Type B pancreatic cell (in vitro differentiated cells): ENCODE measurements around the gene USP37. TPM values are rescaled to one million over a fixed set of nuclear protein-coding genes. Genes with fewer than 3 reads are reported as not detected.
A peak's percentile ranks its signal among the peaks of the same experiment; 100 is the strongest.

Experiments used
- DNase-seq: peaks from one replicate; pipeline ENCODE4 v3.0.0; 2021; ENCODE audit warnings: mixed read lengths; ENCODE audit not compliant: unreplicated experiment; ENCODE audit errors: extremely low spot score
- H3K27ac Mint-ChIP-seq: 2 replicates; pipeline ENCODE4 v1.8.0; 2021; ENCODE audit warnings: mild to moderate bottlenecking, mixed read lengths
- H3K27me3 Mint-ChIP-seq: 2 replicates; pipeline ENCODE4 v1.8.0; 2021; ENCODE audit warnings: mixed read lengths
- H3K36me3 Mint-ChIP-seq: 2 replicates; pipeline ENCODE4 v1.8.0; 2021; ENCODE audit warnings: mixed read lengths
- H3K4me1 Mint-ChIP-seq: one replicate; pipeline ENCODE4 v1.8.0; 2021; ENCODE audit warnings: mixed read lengths; ENCODE audit not compliant: unreplicated experiment
- H3K4me3 Mint-ChIP-seq: 2 replicates; pipeline ENCODE4 v1.8.0; 2021; ENCODE audit warnings: mild to moderate bottlenecking, mixed read lengths
- H3K9me3 Mint-ChIP-seq: 2 replicates; pipeline ENCODE4 v1.8.0; 2021; ENCODE audit warnings: mixed read lengths
- total RNA-seq: library from RNA; stranded (reverse); gene quantifications from 2 replicates; pipeline ENCODE4 v1.2.1, GENCODE V29; 2021; ENCODE audit warnings: low replicate concordance
- TF ChIP-seq, protein P1 (sequence below): fragments of 200-600 bp; sonication (generic); conservative IDR thresholded peaks from 2 replicates; pipeline ENCODE4 v1.5.0; 2021; ENCODE audit warnings: antibody characterized with exemption, mild to moderate bottlenecking

The USP37 gene
- total RNA-seq, 1 donor from 2014 or later: 22.9 TPM

DNA sequence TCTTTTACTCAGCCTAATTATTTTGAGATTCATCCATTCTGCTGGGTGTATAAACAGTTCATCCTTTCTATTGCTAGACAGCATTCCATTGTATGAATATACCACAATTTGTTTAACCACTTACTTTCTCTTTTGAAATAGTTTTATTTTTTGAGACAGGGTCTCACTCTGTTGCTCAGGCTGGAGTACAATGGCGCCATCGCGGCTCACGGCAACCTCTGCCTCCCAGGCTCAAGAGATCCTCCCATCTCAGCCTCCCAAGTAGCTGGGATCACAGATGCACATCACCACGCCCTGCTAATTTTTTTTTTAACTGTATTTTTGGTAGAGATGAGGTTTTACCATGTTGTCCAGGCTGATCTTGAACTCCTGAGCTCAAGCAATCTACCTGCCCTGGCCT lies 54.5 kb downstream of the USP37 start:
- H3K36me3 Mint-ChIP-seq: peaks cover 23% of the 10 kb centered on the region

DNA sequence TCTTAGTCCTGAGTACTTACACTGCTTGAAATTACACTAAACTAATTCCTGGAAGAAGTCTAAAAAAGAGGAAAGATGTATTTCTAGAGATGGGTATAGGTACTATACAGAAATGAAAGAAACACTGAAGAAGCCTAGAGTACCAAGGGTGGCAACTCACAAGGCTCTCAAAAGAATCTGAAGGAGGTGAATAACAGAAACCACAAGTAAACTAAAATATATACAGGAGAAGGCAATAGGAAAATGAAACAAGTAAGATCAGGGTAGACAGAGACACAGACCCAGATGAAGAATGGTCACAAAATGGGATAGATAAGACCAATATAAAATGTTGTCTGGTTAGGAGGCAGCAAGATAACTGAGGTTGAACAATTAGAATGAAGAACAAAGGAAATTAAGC lies 59.9 kb downstream of the USP37 start:
- TF ChIP-seq, protein P1, sequence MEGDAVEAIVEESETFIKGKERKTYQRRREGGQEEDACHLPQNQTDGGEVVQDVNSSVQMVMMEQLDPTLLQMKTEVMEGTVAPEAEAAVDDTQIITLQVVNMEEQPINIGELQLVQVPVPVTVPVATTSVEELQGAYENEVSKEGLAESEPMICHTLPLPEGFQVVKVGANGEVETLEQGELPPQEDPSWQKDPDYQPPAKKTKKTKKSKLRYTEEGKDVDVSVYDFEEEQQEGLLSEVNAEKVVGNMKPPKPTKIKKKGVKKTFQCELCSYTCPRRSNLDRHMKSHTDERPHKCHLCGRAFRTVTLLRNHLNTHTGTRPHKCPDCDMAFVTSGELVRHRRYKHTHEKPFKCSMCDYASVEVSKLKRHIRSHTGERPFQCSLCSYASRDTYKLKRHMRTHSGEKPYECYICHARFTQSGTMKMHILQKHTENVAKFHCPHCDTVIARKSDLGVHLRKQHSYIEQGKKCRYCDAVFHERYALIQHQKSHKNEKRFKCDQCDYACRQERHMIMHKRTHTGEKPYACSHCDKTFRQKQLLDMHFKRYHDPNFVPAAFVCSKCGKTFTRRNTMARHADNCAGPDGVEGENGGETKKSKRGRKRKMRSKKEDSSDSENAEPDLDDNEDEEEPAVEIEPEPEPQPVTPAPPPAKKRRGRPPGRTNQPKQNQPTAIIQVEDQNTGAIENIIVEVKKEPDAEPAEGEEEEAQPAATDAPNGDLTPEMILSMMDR: no peak
- H3K9me3 Mint-ChIP-seq: no peaks in the 10 kb centered on the region
- no peaks in the 10 kb centered on the region for H3K4me1 Mint-ChIP-seq
- H3K27me3 Mint-ChIP-seq: no peaks in the 10 kb centered on the region
- no peak overlapping the region for H3K4me3 Mint-ChIP-seq
- H3K27ac Mint-ChIP-seq: no peak overlapping the region
- DNase-seq: no peak
- H3K36me3 Mint-ChIP-seq: peaks cover 22% of the 10 kb centered on the region

More for the DNA sequence above, 54.5 kb downstream of the USP37 start:
- H3K4me1 Mint-ChIP-seq: no peaks in the 10 kb centered on the region
- H3K9me3 Mint-ChIP-seq: no peaks in the 10 kb centered on the region
- TF ChIP-seq, protein P1: no peak
- DNase-seq: no peak
- H3K4me3 Mint-ChIP-seq: no peak overlapping the region
- H3K27ac Mint-ChIP-seq: no peak overlapping the region
- no peaks in the 10 kb centered on the region for H3K27me3 Mint-ChIP-seq

DNA sequence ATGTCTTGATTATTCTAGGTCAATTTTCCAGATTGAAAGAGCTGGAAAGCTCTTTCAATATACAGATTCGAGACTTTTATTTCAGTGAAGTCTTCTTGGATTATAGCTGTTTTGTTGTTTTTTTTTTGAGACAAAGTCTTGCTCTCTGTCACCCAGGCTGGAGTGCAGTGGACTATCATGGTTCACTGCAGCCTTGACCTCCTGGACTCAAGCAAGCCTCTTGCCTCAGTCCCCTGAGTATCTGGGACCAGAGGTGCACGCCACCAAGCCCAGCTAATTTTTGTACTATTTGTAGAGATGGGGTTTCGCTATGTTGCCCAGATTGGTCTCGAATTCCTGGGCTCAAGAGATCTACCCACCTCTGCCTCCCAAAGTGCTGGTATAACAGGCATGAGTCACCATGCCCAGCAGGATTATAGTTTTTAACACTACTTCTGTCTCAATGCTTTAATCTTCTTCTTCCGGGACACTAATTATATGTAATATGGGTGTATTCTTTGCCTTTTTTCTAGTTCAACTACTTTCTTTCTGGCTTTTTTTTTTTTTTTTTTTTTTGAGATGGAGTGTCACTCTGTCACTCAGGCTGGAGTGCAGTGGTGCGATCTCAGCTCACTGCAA lies 62.3 kb downstream of the USP37 start:
- DNase-seq: no peak
- H3K4me3 Mint-ChIP-seq: no peak overlapping the region
- no peaks in the 10 kb centered on the region for H3K27me3 Mint-ChIP-seq
- TF ChIP-seq, protein P1: no peak
- no peaks in the 10 kb centered on the region for H3K9me3 Mint-ChIP-seq
- H3K36me3 Mint-ChIP-seq: peaks cover 25% of the 10 kb centered on the region
- H3K27ac Mint-ChIP-seq: no peak overlapping the region
- no peaks in the 10 kb centered on the region for H3K4me1 Mint-ChIP-seq

DNA sequence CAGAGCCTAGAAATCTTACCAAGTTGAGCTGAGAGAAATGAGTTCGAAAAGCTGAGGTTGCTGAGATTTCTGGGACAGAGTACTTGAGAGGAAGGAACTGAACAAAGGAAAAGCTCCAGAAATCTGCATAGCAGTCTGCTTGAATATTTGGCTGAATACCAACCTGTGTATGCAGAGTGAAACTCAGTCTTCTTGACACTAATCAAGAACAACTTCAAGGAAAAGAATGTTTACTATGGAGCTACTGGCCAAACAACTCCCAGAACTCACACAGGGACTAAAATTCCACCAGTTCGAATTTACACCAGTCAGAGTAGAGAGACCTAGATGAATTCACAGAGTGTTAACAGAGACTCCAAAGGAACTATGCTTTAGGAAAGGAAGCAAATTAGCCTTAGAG lies 66.5 kb downstream of the USP37 start:
- H3K36me3 Mint-ChIP-seq: peaks cover 21% of the 10 kb centered on the region
- DNase-seq: no peak
- no peaks in the 10 kb centered on the region for H3K9me3 Mint-ChIP-seq
- H3K4me1 Mint-ChIP-seq: no peaks in the 10 kb centered on the region
- TF ChIP-seq, protein P1: no peak
- no peaks in the 10 kb centered on the region for H3K27me3 Mint-ChIP-seq
- peak overlapping the region; percentile 61 for H3K27ac Mint-ChIP-seq
- no peak overlapping the region for H3K4me3 Mint-ChIP-seq

DNA sequence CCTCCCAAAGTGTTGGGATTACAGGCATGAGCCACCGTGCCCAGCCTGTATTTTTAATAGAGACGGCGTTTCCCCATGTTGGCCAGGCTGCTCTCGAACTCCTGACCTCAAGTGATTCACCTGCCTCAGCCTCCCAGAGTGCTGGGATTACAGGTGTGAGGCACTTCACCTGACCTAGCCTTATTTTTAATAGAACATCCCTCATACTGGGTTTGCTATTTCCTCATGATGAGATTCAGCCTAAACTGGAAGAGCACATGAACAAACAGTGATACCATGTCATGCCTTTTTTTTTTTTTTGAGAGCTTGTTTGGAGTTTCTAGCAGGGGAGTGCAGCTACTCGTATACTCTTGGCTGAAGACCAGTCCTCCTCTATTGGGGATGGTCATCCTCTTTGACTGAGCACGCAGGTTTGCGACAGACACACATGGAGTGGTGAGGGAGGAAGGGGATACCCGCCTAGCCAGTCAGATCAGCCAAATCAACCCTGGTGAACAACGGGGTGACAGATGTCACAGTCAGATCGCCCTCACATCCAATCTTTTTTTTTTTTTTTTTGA lies 67.6 kb downstream of the USP37 start:
- Mint-ChIP-seq H3K9me3 (no peaks in the 10 kb centered on the region), H3K4me1 (no peaks in the 10 kb centered on the region)

More for the DNA sequence above, 67.6 kb downstream of the USP37 start:
- DNase-seq: no peak
- Mint-ChIP-seq H3K36me3 (peaks cover 17% of the 10 kb centered on the region), H3K27ac (no peak overlapping the region), H3K4me3 (no peak overlapping the region), H3K27me3 (no peaks in the 10 kb centered on the region)
- TF ChIP-seq, protein P1: no peak
